PC-3 (cell line): ENCODE data around the gene RFT1. TPM values are rescaled to one million over a fixed set of nuclear protein-coding genes. Genes with fewer than 3 reads are reported as not detected.

ENCODE experiments used
- ATAC-seq: fragments of 200-7000 bp; cut with Tn5 transposase; 2 replicates; pipeline ENCODE4 v1.9.1; 2020; ENCODE audit warnings: mild to moderate bottlenecking, moderate library complexity
- BruUV-seq: library from RNA; stranded (reverse); fragments of 400-500 nt; replicated peaks from 2 replicates; lab custom pipeline; 2021; lab: Mats Ljungman, UMichigan
- CTCF ChIA-PET: fragments of 300-600 bp; sonication (Branson Sonifier 250); formaldehyde crosslinking; loops from one replicate; lab custom pipeline; 2022; ENCODE audit warnings: antibody characterized with exemption; lab: Charles Lee
- POLR2A ChIA-PET: fragments of 300-600 bp; sonication (Branson Sonifier 250); formaldehyde crosslinking; loops from one replicate; lab custom pipeline; 2022; ENCODE audit warnings: antibody characterized with exemption; ENCODE audit not compliant: unreplicated experiment; lab: Charles Lee
- DNase-seq: peaks from one replicate; pipeline ENCODE4 v3.0.0-alpha.2; 2015
- H2AFZ ChIP-seq: fragments of 300-600 bp; sonication (generic); 2 replicates; pipeline ENCODE4 v1.6.0; 2016; ENCODE audit warnings: antibody characterized with exemption, low read length
- H3F3A ChIP-seq: fragments of 300-600 bp; sonication (generic); one replicate; pipeline ENCODE4 v1.6.0; 2017; ENCODE audit warnings: antibody characterized with exemption, low read length, control low read depth, mild to moderate bottlenecking; ENCODE audit not compliant: unreplicated experiment
- H3K27ac ChIP-seq: fragments of 300-600 bp; sonication (generic); 2 replicates; pipeline ENCODE4 v1.5.1; 2016; ENCODE audit warnings: mild to moderate bottlenecking, low read length
- H3K27me3 ChIP-seq: fragments of 300-600 bp; sonication (generic); 2 replicates; pipeline ENCODE4 v1.6.1; 2016; ENCODE audit warnings: low read length, mixed read lengths
- H3K36me3 ChIP-seq: fragments of 300-600 bp; sonication (generic); 2 replicates; pipeline ENCODE4 v1.6.1; 2016; ENCODE audit warnings: low read depth, mixed run types, low read length, mixed read lengths
- H3K4me1 ChIP-seq: fragments of 300-600 bp; sonication (generic); 2 replicates; pipeline ENCODE4 v1.5.1; 2016; ENCODE audit warnings: low read length; ENCODE audit not compliant: insufficient read depth
- H3K4me2 ChIP-seq: fragments of 300-600 bp; sonication (generic); 2 replicates; pipeline ENCODE4 v1.6.0; 2016; ENCODE audit warnings: low read length
- H3K4me3 ChIP-seq: fragments of 300-600 bp; sonication (generic); 2 replicates; pipeline ENCODE4 v1.5.1; 2016; ENCODE audit warnings: mild to moderate bottlenecking, low read length, mixed read lengths
- H3K79me2 ChIP-seq: fragments of 300-600 bp; sonication (generic); 2 replicates; pipeline ENCODE4 v1.6.1; 2017; ENCODE audit warnings: low read length, mixed read lengths
- H3K9ac ChIP-seq: fragments of 300-600 bp; sonication (generic); 2 replicates; pipeline ENCODE4 v1.6.0; 2016; ENCODE audit warnings: mild to moderate bottlenecking, low read length
- H3K9me2 ChIP-seq: fragments of 300-600 bp; sonication (generic); replicated peaks from 2 replicates; pipeline ENCODE4 v1.6.1; 2016; ENCODE audit warnings: mixed run types, low read length, mixed read lengths
- H3K9me3 ChIP-seq: fragments of 300-600 bp; sonication (generic); 2 replicates; pipeline ENCODE4 v1.6.1; 2016; ENCODE audit warnings: low read length, mixed read lengths
- H4K20me1 ChIP-seq: fragments of 300-600 bp; sonication (generic); 2 replicates; pipeline ENCODE4 v1.6.1; 2016; ENCODE audit warnings: low read length, mixed read lengths
- CTCF ChIP-seq: fragments of 300-600 bp; sonication (generic); conservative IDR thresholded peaks from 2 replicates; pipeline ENCODE4 v1.5.1; 2017; ENCODE audit warnings: antibody characterized with exemption, low read depth, mild to moderate bottlenecking, low read length
- EZH2 ChIP-seq: fragments of 300-600 bp; sonication (generic); IDR thresholded peaks from one replicate; pipeline ENCODE4 v1.6.1; 2017; ENCODE audit warnings: antibody characterized with exemption, mild to moderate bottlenecking, low read length; ENCODE audit not compliant: unreplicated experiment
- EZH2phosphoT487 ChIP-seq: fragments of 300-600 bp; sonication (generic); IDR thresholded peaks from 2 replicates; pipeline ENCODE4 v1.6.1; 2018; ENCODE audit warnings: mild to moderate bottlenecking, antibody characterized with exemption, low read length, borderline replicate concordance
- intact Hi-C: fragments of 100-400 bp; cut with micrococcal nuclease; formaldehyde crosslinking; loops from 2 replicates; pipeline ENCODE4 v1.9.0; 2023
- total RNA-seq: library from RNA; depleted of rRNA; stranded (reverse); fragments of >200 nt; gene quantifications from 2 replicates; pipeline ENCODE4 v1.2.3, GENCODE V29; 2014

RFT1 gene
- total RNA-seq, 1 experiment from 2014 or later: 24.6 TPM

- Histone ChIP-seq H3K36me3 (no peaks in the 10 kb centered on the region), H3K9me3 (no peaks in the 10 kb centered on the region), H2AFZ (0 out of 2 replicates have a peak overlapping the region, but pooled peaks have one; percentile 49), H3K9ac (peak overlapping the region; percentile 58), H4K20me1 (no peaks in the 10 kb centered on the region), H3K4me3 (no peak overlapping the region), H3K79me2 (peaks cover 2% of the 10 kb centered on the region), H3K27ac (peak overlapping the region; percentile 80), H3F3A (peaks cover 5% of the 10 kb centered on the region), H3K4me2 (peak overlapping the region; percentile 78), H3K4me1 (peaks cover 53% of the 10 kb centered on the region), H3K27me3 (no peaks in the 10 kb centered on the region), H3K9me2 (no peaks in the 10 kb centered on the region)
- no TSS peak for BruUV-seq
- POLR2A ChIA-PET: interaction anchor here (0.7 kb wide), 1 partner anchor 953 kb away, joined by 4 read pairs; no protein-coding TSS in a partner anchor
- intact Hi-C loops: no loop called here
- peak; percentile 65 for DNase-seq
- TF ChIP-seq EZH2 (no peak), EZH2phosphoT487 (no peak), CTCF (no peak)
- no peak for ATAC-seq
- CTCF ChIA-PET: no interaction called here
These were observed 26.2 kb upstream of the RFT1 start for GRCh38 chr3:53156368-53156834.

GRCh38 chr3:53155760-53156159 lies 25.5 kb upstream of the RFT1 start:
- ChIA-PET CTCF (interaction anchor here (0.8 kb wide), 1 partner anchor 24 kb away, joined by 3 read pairs; no protein-coding TSS in a partner anchor), POLR2A (interaction anchor here (0.7 kb wide), 1 partner anchor 952 kb away, joined by 4 read pairs; no protein-coding TSS in a partner anchor)
- Histone ChIP-seq H4K20me1 (no peaks in the 10 kb centered on the region), H3K9me2 (no peaks in the 10 kb centered on the region), H3K4me1 (peaks cover 58% of the 10 kb centered on the region), H3K4me3 (0 out of 2 replicates have a peak overlapping the region, but pooled peaks have one; percentile 31), H3K4me2 (peak overlapping the region; percentile 78), H2AFZ (no peak overlapping the region), H3K27ac (peak overlapping the region; percentile 80), H3K79me2 (no peaks in the 10 kb centered on the region), H3K9ac (peak overlapping the region; percentile 58), H3K36me3 (no peaks in the 10 kb centered on the region), H3K9me3 (no peaks in the 10 kb centered on the region), H3F3A (peaks cover 5% of the 10 kb centered on the region), H3K27me3 (no peaks in the 10 kb centered on the region)
- peak; percentile 93 for DNase-seq
- intact Hi-C loops: no loop called here
- ATAC-seq: peak; percentile 38
- BruUV-seq: no TSS peak
- TF ChIP-seq CTCF: no peak
- no peak for TF ChIP-seq EZH2phosphoT487
- no peak for TF ChIP-seq EZH2

DNA sequence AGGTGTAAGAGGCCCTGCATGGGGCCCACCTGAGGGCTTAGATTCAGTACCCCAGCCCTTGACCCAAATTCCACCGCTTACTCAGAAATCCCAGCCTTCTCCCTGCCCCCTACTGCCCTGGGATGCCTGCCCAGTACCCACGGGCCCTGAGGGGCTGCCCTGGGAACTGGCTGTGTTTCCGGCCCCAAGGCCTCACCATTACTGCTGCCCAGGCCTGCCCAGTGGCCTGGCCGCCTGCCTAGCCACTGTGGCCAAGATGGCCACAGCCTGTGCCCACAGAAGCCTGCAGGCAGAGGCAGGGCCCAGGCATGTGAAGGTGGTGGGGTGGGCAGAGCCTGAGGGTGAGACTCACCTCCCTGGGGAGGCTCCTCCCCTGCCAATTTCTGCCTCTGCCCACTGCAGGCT lies 24.6 kb upstream of the RFT1 start:
- Histone ChIP-seq H3K9me2 (no peaks in the 10 kb centered on the region), H4K20me1 (no peaks in the 10 kb centered on the region), H3K36me3 (no peaks in the 10 kb centered on the region), H2AFZ (no peak overlapping the region), H3K4me2 (peak overlapping the region; percentile 78), H3K4me1 (peaks cover 62% of the 10 kb centered on the region), H3F3A (peaks cover 5% of the 10 kb centered on the region), H3K9ac (0 out of 2 replicates have a peak overlapping the region, but pooled peaks have one; percentile 6), H3K9me3 (no peaks in the 10 kb centered on the region), H3K27ac (peak overlapping the region; percentile 80), H3K79me2 (no peaks in the 10 kb centered on the region), H3K4me3 (no peak overlapping the region), H3K27me3 (no peaks in the 10 kb centered on the region)
- peak; percentile 84 for DNase-seq
- no TSS peak for BruUV-seq
- POLR2A ChIA-PET: no interaction called here
- CTCF ChIA-PET: interaction anchor here (0.8 kb wide), 1 partner anchor 23 kb away, joined by 3 read pairs; no protein-coding TSS in a partner anchor
- ATAC-seq: peak; percentile 20
- intact Hi-C loops: no loop called here
- no peak for TF ChIP-seq EZH2phosphoT487
- no peak for TF ChIP-seq CTCF
- no peak for TF ChIP-seq EZH2
